Measurements from ENCODE around the gene CARD19.
A peak's percentile ranks its signal among the peaks of the same experiment; 100 is the strongest.

The CARD19 gene, protein sequence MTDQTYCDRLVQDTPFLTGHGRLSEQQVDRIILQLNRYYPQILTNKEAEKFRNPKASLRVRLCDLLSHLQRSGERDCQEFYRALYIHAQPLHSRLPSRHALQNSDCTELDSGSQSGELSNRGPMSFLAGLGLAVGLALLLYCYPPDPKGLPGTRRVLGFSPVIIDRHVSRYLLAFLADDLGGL

DNA sequence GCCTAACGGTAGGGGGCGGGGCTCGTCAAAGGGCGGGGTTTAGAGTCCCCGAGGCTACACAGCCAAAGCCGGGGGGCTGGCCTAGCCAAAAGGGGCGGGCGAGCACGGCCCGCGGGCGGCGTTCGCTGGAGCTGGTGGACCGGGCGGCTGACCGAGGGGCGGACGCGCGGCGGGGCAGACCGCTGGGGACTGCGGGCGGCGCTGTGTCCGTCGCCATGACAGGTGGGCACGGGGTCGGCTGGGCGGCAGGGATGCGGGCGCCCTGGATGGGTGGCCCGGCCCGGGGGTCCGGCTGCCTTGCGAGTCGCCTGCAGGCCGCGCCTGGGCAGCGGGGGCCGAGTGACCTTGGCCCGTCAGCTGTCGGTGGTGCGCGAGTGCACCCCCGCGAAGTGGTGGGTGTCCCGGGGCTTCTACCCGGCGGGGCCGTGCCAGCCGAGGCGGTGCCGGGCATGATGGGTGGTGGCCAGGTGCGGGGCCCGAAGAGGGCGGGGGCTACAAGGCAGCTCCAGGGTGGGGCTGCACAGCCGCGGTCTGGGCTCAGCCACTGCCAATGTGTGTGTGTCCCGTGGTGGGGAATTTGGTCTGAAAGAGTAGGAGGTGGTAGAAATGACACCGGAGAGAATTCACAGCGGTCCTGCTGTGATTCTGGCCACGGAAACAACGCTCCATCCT lies at the start of gene CARD19:
TSS of gene CARD19 (plus strand) at position 87 of the 672 bp plus-strand sequence. CDS start at position 216, 129 bp downstream.
- Histone ChIP-seq H3K4me3 (ENCODE audit: low read depth in 1 of 2, low read length in 2 of 2) (peak within 1 kb of the TSS; percentile 85 to 89), H3K27ac (ENCODE audit: low read depth, low read length) (peak within 1 kb of the TSS; percentile 92), H3K4me1 (ENCODE audit: insufficient read depth, low read length) (peaks cover 44% of the 10 kb centered on the region), H3K9ac (ENCODE audit: low read length) (peak within 1 kb of the TSS; percentile 83), H3K36me3 (ENCODE audit: insufficient read depth, low read length) (no peaks in the 10 kb centered on the region), H3K27me3 (ENCODE audit: control insufficient read depth in 1 of 2, insufficient read depth in 2 of 2, low read length in 2 of 2) (no peaks in the 10 kb centered on the region), H3K9me3 (ENCODE audit: low read length) (no peaks in the 10 kb centered on the region)

- H3K4me3 ChIP-seq (ENCODE audit: low read depth in 1 of 2, low read length in 2 of 2), result no peak overlapping the region
- H3K4me1 ChIP-seq (ENCODE audit: insufficient read depth, low read length), result peaks cover 3% of the 10 kb centered on the region
- H3K27me3 ChIP-seq (ENCODE audit: control insufficient read depth in 1 of 2, insufficient read depth in 2 of 2, low read length in 2 of 2), result no peaks in the 10 kb centered on the region
- H3K9ac ChIP-seq (ENCODE audit: low read length), result no peak overlapping the region
- H3K36me3 ChIP-seq (ENCODE audit: insufficient read depth, low read length), result no peaks in the 10 kb centered on the region
- no peaks in the 10 kb centered on the region for H3K9me3 ChIP-seq (ENCODE audit: low read length)
- no peak overlapping the region for H3K27ac ChIP-seq (ENCODE audit: low read depth, low read length)
Observed at GRCh38 chr9:93048566-93049448, 47.2 kb upstream of the CARD19 start.

GRCh38 chr9:93049491-93049890 lies 46.5 kb upstream of the CARD19 start:
- no peaks in the 10 kb centered on the region for H3K9me3 ChIP-seq (ENCODE audit: low read length)
- H3K27me3 ChIP-seq (ENCODE audit: control insufficient read depth in 1 of 2, insufficient read depth in 2 of 2, low read length in 2 of 2), result no peaks in the 10 kb centered on the region
- H3K36me3 ChIP-seq (ENCODE audit: insufficient read depth, low read length), result no peaks in the 10 kb centered on the region
- H3K27ac ChIP-seq (ENCODE audit: low read depth, low read length), result no peak overlapping the region
- H3K4me1 ChIP-seq (ENCODE audit: insufficient read depth, low read length), result peaks cover 3% of the 10 kb centered on the region
- H3K4me3 ChIP-seq (ENCODE audit: low read depth in 1 of 2, low read length in 2 of 2), result no peak overlapping the region
- H3K9ac ChIP-seq (ENCODE audit: low read length), result no peak overlapping the region

- Histone ChIP-seq H3K4me1 (ENCODE audit: insufficient read depth, low read length) (peaks cover 3% of the 10 kb centered on the region), H3K9ac (ENCODE audit: low read length) (no peak overlapping the region), H3K27me3 (ENCODE audit: control insufficient read depth in 1 of 2, insufficient read depth in 2 of 2, low read length in 2 of 2) (no peaks in the 10 kb centered on the region), H3K36me3 (ENCODE audit: insufficient read depth, low read length) (no peaks in the 10 kb centered on the region), H3K4me3 (ENCODE audit: low read depth in 1 of 2, low read length in 2 of 2) (no peak overlapping the region), H3K9me3 (ENCODE audit: low read length) (no peaks in the 10 kb centered on the region), H3K27ac (ENCODE audit: low read depth, low read length) (no peak overlapping the region)
Observed at GRCh38 chr9:93050231-93050630, 45.8 kb upstream of the CARD19 start.

- Histone ChIP-seq H3K4me3 (ENCODE audit: low read depth in 1 of 2, low read length in 2 of 2) (no peak overlapping the region), H3K27me3 (ENCODE audit: control insufficient read depth in 1 of 2, insufficient read depth in 2 of 2, low read length in 2 of 2) (no peaks in the 10 kb centered on the region), H3K4me1 (ENCODE audit: insufficient read depth, low read length) (peaks cover 3% of the 10 kb centered on the region), H3K36me3 (ENCODE audit: insufficient read depth, low read length) (no peaks in the 10 kb centered on the region), H3K9me3 (ENCODE audit: low read length) (no peaks in the 10 kb centered on the region), H3K9ac (ENCODE audit: low read length) (no peak overlapping the region), H3K27ac (ENCODE audit: low read depth, low read length) (no peak overlapping the region)
Observed at GRCh38 chr9:93051680-93052089, 44.3 kb upstream of the CARD19 start.

DNA sequence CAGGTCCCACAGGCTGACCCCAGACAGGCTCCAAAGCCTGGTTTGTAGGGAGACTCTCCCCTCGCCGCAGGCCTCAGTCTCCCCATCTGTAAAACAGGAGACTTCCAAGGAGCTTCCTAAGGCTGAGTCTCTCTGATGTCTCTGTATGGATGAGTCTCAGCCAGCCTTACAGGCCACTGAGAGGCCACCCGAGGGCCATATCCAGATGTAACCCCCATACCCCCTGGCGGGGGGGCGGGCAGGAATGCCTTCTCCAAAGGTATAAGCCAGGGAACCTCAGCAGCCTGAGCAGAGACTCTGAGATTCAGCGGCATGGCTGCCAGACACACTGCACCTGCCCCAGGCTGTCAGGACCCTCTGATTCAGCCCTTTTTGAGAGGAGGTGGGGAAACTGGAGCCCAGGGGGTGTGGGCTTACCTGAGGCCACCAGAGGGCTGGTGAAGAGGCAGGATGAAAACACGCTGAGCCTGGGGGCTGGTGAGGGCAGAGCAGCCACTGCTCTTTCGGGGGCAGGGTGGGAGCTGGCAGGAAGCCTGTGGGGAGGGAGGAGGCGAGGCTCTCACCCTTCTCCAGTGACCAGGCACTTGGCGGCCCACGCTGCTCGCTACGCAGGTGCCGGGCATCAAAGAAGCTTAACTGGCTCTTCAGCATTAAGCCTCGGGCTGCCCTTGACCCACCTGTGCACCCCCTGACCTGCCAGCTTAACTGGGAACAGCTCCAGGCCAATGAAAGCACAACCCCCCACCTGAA lies 43.1 kb upstream of the CARD19 start:
- Histone ChIP-seq H3K27me3 (ENCODE audit: control insufficient read depth in 1 of 2, insufficient read depth in 2 of 2, low read length in 2 of 2) (no peaks in the 10 kb centered on the region), H3K4me3 (ENCODE audit: low read depth in 1 of 2, low read length in 2 of 2) (no peak overlapping the region), H3K4me1 (ENCODE audit: insufficient read depth, low read length) (peaks cover 3% of the 10 kb centered on the region), H3K36me3 (ENCODE audit: insufficient read depth, low read length) (no peaks in the 10 kb centered on the region), H3K27ac (ENCODE audit: low read depth, low read length) (no peak overlapping the region), H3K9me3 (ENCODE audit: low read length) (no peaks in the 10 kb centered on the region), H3K9ac (ENCODE audit: low read length) (no peak overlapping the region)

- no peaks in the 10 kb centered on the region for H3K9me3 ChIP-seq (ENCODE audit: low read length)
- H3K27me3 ChIP-seq (ENCODE audit: control insufficient read depth in 1 of 2, insufficient read depth in 2 of 2, low read length in 2 of 2), result no peaks in the 10 kb centered on the region
- no peak overlapping the region for H3K27ac ChIP-seq (ENCODE audit: low read depth, low read length)
- H3K36me3 ChIP-seq (ENCODE audit: insufficient read depth, low read length), result no peaks in the 10 kb centered on the region
- H3K9ac ChIP-seq (ENCODE audit: low read length), result no peak overlapping the region
- H3K4me3 ChIP-seq (ENCODE audit: low read depth in 1 of 2, low read length in 2 of 2), result no peak overlapping the region
- peaks cover 3% of the 10 kb centered on the region for H3K4me1 ChIP-seq (ENCODE audit: insufficient read depth, low read length)
Observed at GRCh38 chr9:93053781-93054331, 42.2 kb upstream of the CARD19 start.

- H3K9me3 ChIP-seq (ENCODE audit: low read length), result no peaks in the 10 kb centered on the region
- no peak overlapping the region for H3K4me3 ChIP-seq (ENCODE audit: low read depth in 1 of 2, low read length in 2 of 2)
- no peaks in the 10 kb centered on the region for H3K36me3 ChIP-seq (ENCODE audit: insufficient read depth, low read length)
- H3K27ac ChIP-seq (ENCODE audit: low read depth, low read length), result no peak overlapping the region
- H3K4me1 ChIP-seq (ENCODE audit: insufficient read depth, low read length), result peaks cover 5% of the 10 kb centered on the region
- H3K27me3 ChIP-seq (ENCODE audit: control insufficient read depth in 1 of 2, insufficient read depth in 2 of 2, low read length in 2 of 2), result no peaks in the 10 kb centered on the region
- no peak overlapping the region for H3K9ac ChIP-seq (ENCODE audit: low read length)
Observed at GRCh38 chr9:93054758-93055704, 41.0 kb upstream of the CARD19 start.

DNA sequence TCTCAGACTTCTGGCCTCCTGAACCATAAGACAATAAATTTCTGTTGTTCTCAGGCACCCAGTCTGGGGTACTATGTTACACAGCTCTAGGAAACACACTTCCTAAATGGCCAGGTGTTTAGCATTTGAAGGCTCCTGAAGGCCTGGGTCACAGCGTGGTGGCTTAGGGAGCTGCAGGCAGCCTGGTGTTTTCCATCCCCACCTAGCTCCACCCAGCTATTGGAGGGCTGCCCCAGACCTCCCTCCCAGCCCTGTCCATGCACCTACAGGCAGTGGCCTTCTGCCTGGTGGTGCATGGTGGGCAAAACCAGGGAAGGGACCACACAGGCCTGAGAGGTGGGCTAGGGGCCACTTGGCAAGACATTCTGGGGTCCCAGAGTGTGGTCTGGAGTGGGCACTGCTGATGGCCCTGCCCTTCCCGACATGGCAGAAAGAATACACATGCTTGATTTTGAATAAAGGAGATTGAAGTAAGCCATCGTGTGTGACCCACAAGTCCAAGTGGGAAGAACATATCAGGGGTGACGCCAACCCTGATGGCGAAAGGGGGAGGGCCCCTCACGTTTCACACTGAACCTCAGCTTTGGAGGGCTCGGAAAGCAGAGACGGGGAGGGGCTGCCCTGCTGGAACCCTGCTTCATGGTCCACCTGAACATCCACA lies 38.8 kb upstream of the CARD19 start:
- H3K4me1 ChIP-seq (ENCODE audit: insufficient read depth, low read length), result peaks cover 17% of the 10 kb centered on the region
- no peaks in the 10 kb centered on the region for H3K9me3 ChIP-seq (ENCODE audit: low read length)
- no peak overlapping the region for H3K27ac ChIP-seq (ENCODE audit: low read depth, low read length)
- no peaks in the 10 kb centered on the region for H3K27me3 ChIP-seq (ENCODE audit: control insufficient read depth in 1 of 2, insufficient read depth in 2 of 2, low read length in 2 of 2)
- no peak overlapping the region for H3K9ac ChIP-seq (ENCODE audit: low read length)
- no peaks in the 10 kb centered on the region for H3K36me3 ChIP-seq (ENCODE audit: insufficient read depth, low read length)
- no peak overlapping the region for H3K4me3 ChIP-seq (ENCODE audit: low read depth in 1 of 2, low read length in 2 of 2)
